GM12878 (cell line): ENCODE results near the gene AKAP13. TPM values are rescaled to one million over a fixed set of nuclear protein-coding genes. Genes with fewer than 3 reads are reported as not detected.
A peak's percentile ranks its signal among the peaks of the same experiment; 100 is the strongest.

ENCODE experiments used
- ATAC-seq: fragments of 200-7000 bp; cut with Tn5 transposase; 3 replicates; pipeline ENCODE4 v1.9.1; 2020; ENCODE audit warnings: mild to moderate bottlenecking, moderate library complexity
- BruUV-seq: library from RNA; stranded (reverse); fragments of 400-500 nt; replicated peaks from 2 replicates; lab custom pipeline; 2021; lab: Mats Ljungman, UMichigan
- CTCF ChIA-PET: fragments of 300-600 bp; sonication (Branson Sonifier 250); formaldehyde crosslinking; extraction: SDS; loops from one replicate; lab custom pipeline; 2021; ENCODE audit warnings: inconsistent platforms; lab: Yijun Ruan, JAX
- POLR2A ChIA-PET: fragments of 350-600 bp; formaldehyde crosslinking; extraction: SDS; loops from one replicate; lab custom pipeline; 2021; ENCODE audit warnings: inconsistent platforms; lab: Charles Lee
- RAD21 ChIA-PET: fragments of 300-600 bp; sonication (Branson Sonifier 250); formaldehyde crosslinking; loops from one replicate; lab custom pipeline; 2023; ENCODE audit warnings: antibody characterized with exemption; ENCODE audit not compliant: unreplicated experiment; lab: Charles Lee
- SMC1A ChIA-PET: fragments of 300-600 bp; sonication (Branson Sonifier 250); formaldehyde crosslinking; loops from one replicate; lab custom pipeline; 2023; ENCODE audit not compliant: unreplicated experiment, uncharacterized antibody; lab: Charles Lee
- DNase-seq: peaks from one replicate; pipeline ENCODE4 v3.0.0-alpha.2; 2011; ENCODE audit warnings: low read depth, low spot score
- FAIRE-seq: peaks from 3 replicates; lab custom pipeline; 2011; peaks lifted over from hg19 to GRCh38; lab: Jason Lieb, UNC
- H2AFZ ChIP-seq: 2 replicates; pipeline ENCODE4 v1.6.0; 2011; ENCODE audit warnings: low read depth, low read length, control low read depth; ENCODE audit not compliant: control insufficient read depth
- H3K27ac ChIP-seq: 2 replicates; pipeline ENCODE4 v1.5.1; 2011; ENCODE audit warnings: control low read depth; ENCODE audit not compliant: control insufficient read depth, insufficient read depth
- H3K27me3 ChIP-seq, 2 experiments: replicated peaks in 1 of 2; 2 replicates each; pipeline versions ENCODE4 v1.6.0 to v1.6.1; 2011; ENCODE audit warnings: low read length in 1 of 2; ENCODE audit not compliant: control insufficient read depth in 2 of 2, insufficient read depth in 2 of 2
- H3K36me3 ChIP-seq, 2 experiments: 2 replicates each; pipeline ENCODE4 v1.5.1; 2011; ENCODE audit warnings: low read length in 1 of 2; ENCODE audit not compliant: control insufficient read depth in 2 of 2, insufficient read depth in 2 of 2
- H3K4me1 ChIP-seq: 2 replicates; pipeline ENCODE4 v1.6.1; 2011; ENCODE audit warnings: mild to moderate bottlenecking, low read length, moderate library complexity, mixed read lengths; ENCODE audit not compliant: control insufficient read depth, insufficient read depth
- H3K4me2 ChIP-seq: 2 replicates; pipeline ENCODE4 v1.6.0; 2011; ENCODE audit warnings: control low read depth; ENCODE audit not compliant: control insufficient read depth, insufficient read depth
- H3K4me3 ChIP-seq: fragments of 200-600 bp; sonication (generic); 2 replicates; pipeline ENCODE4 v1.5.1; 2016
- H3K79me2 ChIP-seq: 2 replicates; pipeline ENCODE4 v1.6.0; 2011; ENCODE audit warnings: low read length; ENCODE audit not compliant: control insufficient read depth, insufficient read depth
- H3K9ac ChIP-seq: 2 replicates; pipeline ENCODE4 v1.8.0; 2011; ENCODE audit warnings: low read length, control low read depth, mixed read lengths; ENCODE audit not compliant: control insufficient read depth, insufficient read depth
- H3K9me3 ChIP-seq: replicated peaks from 3 replicates; pipeline ENCODE4 v1.5.1; 2011; ENCODE audit warnings: mild to moderate bottlenecking, low read length; ENCODE audit not compliant: control insufficient read depth, insufficient read depth
- H4K20me1 ChIP-seq: 2 replicates; pipeline ENCODE4 v1.6.0; 2011; ENCODE audit not compliant: control insufficient read depth, insufficient read depth
- EP300 ChIP-seq, 2 experiments: fragments of 150-350 bp in 1 of 2; IDR thresholded peaks; 2 replicates each; pipeline ENCODE4 v1.6.1; 2011 to 2012; ENCODE audit warnings: low read depth in 2 of 2, low read length in 2 of 2, borderline replicate concordance in 1 of 2, improper control_type of control experiment in 1 of 2, inconsistent platforms in 1 of 2; ENCODE audit not compliant: control insufficient read depth in 1 of 2
- FOXM1 ChIP-seq: IDR thresholded peaks from 2 replicates; pipeline ENCODE4 v1.6.1; 2012; ENCODE audit warnings: low read depth, mild to moderate bottlenecking, inconsistent platforms, low read length, moderate library complexity
- GABPA ChIP-seq: IDR thresholded peaks from 2 replicates; pipeline ENCODE4 v1.6.1; 2014; ENCODE audit warnings: antibody characterized with exemption, low read depth, mild to moderate bottlenecking, inconsistent platforms
- MEF2B ChIP-seq: fragments of 450-650 bp; IDR thresholded peaks from 2 replicates; pipeline ENCODE4 v1.6.1; 2018; ENCODE audit warnings: mild to moderate bottlenecking, moderate library complexity; ENCODE audit not compliant: partially characterized antibody, poor library complexity, severe bottlenecking
- NBN ChIP-seq: fragments of 450-650 bp; IDR thresholded peaks from 2 replicates; pipeline ENCODE4 v1.6.1; 2016
- NKRF ChIP-seq: fragments of 450-650 bp; conservative IDR thresholded peaks from 2 replicates; pipeline ENCODE4 v1.6.1; 2017; ENCODE audit warnings: mild to moderate bottlenecking, moderate library complexity
- POLR2AphosphoS5 ChIP-seq: IDR thresholded peaks from 2 replicates; pipeline ENCODE4 v1.6.1; 2011; ENCODE audit warnings: mild to moderate bottlenecking, low read length, inconsistent platforms
- RUNX3 ChIP-seq: IDR thresholded peaks from 2 replicates; pipeline ENCODE4 v1.6.1; 2012; ENCODE audit warnings: low read length, inconsistent platforms
- SIX5 ChIP-seq: IDR thresholded peaks from 2 replicates; pipeline ENCODE4 v1.6.1; 2011; ENCODE audit warnings: mild to moderate bottlenecking, low read depth, low read length, moderate library complexity; ENCODE audit not compliant: severe bottlenecking
- STAT3 ChIP-seq: IDR thresholded peaks from 2 replicates; pipeline ENCODE4 v1.6.1; 2011; ENCODE audit warnings: low read depth, low read length, improper control_type of control experiment
- WGBS: methylation state at CpG from one replicate; pipeline ENCODE4 v1.1.6; 2016; ENCODE audit warnings: low lambda C conversion rate; ENCODE audit not compliant: insufficient replicate concordance, insufficient coverage; ENCODE audit errors: missing lambda C conversion rate; 5-methylcytosine and 5-hydroxymethylcytosine counted together
- in situ Hi-C: fragments of 300-500 bp; cut with MboI; formaldehyde crosslinking; loops from 9 replicates; pipeline ENCODE4 v1.14.3; 2018; ENCODE audit warnings: mixed read lengths
- intact Hi-C: fragments of 100-400 bp; cut with micrococcal nuclease; formaldehyde crosslinking; loops from one replicate; pipeline ENCODE4 v1.14.2; 2022; ENCODE audit not compliant: unreplicated experiment
- polyA plus RNA-seq, 11 experiments: library from polyadenylated mRNA; depleted of rRNA in 4 of 11; unstranded in 6 of 11; stranded (reverse) in 5 of 11; fragments of >200 nt; fragmentation: Nextera tagmentation in 4 of 11; fragmentation: Illumina TruSeq in 1 of 11; extraction: Ambion mirVana in 4 of 11; extraction: Trizol in 1 of 11; gene quantifications; 1 replicate in 1 of 11; 2 replicates in 10 of 11; pipeline versions ENCODE4 v1.2.1 to v1.2.3, GENCODE V29; 2011 to 2016; ENCODE audit warnings: inconsistent platforms in 2 of 11, missing spikeins in 2 of 11, low read depth in 1 of 11
- total RNA-seq, 4 experiments: library from RNA; depleted of rRNA in 3 of 4; stranded (reverse); fragments of >200 nt in 3 of 4; fragmentation: Illumina TruSeq in 1 of 4; extraction: Trizol in 1 of 4; gene quantifications; 2 replicates each; pipeline versions ENCODE4 v1.2.1 to v1.2.3, GENCODE V29; 2013 to 2021

The AKAP13 gene
- total and polyA plus RNA-seq, 10 of the 15 experiments (the other 5 are each of a cell fraction or from before 2014, with no cell fraction given): 14.4 to 74.9 (median 55.1) TPM

- Histone ChIP-seq H4K20me1 (peaks cover 4% of the 10 kb centered on the region; the same call in 1 of the 2 replicates), H3K4me3 (no peak overlapping the region), H3K27ac (no peak overlapping the region), H3K79me2 (peaks cover 73% of the 10 kb centered on the region), H3K36me3 (no peaks in the 10 kb centered on the region), H3K27me3 (no peaks in the 10 kb centered on the region), H3K4me2 (no peak overlapping the region), H3K4me1 (no peaks in the 10 kb centered on the region), H3K9me3 (no peaks in the 10 kb centered on the region), H3K9ac (no peak overlapping the region), H2AFZ (no peak overlapping the region)
- no TSS peak for BruUV-seq
- ChIA-PET CTCF (interaction anchor here (0.8 kb wide), 1 partner anchor 11 kb away, joined by 3 read pairs; no protein-coding TSS in a partner anchor), RAD21 (interaction anchor here (1.1 kb wide), 1 partner anchor 10 kb away, joined by 4 read pairs; no protein-coding TSS in a partner anchor), SMC1A (interaction anchor here (0.9 to 4.1 kb wide), 4 partner anchors 9 to 76 kb away, joined by 3 to 12 read pairs (median 4); no protein-coding TSS in a partner anchor), POLR2A (interaction anchor here (1.7 kb wide), 1 partner anchor 11 kb away, joined by 4 read pairs; no protein-coding TSS in a partner anchor)
- FAIRE-seq (peak; percentile 23), DNase-seq (no peak), ATAC-seq (no peak)
- intact Hi-C loops (no loop called here), in situ Hi-C loops (no loop called here)
- WGBS: 93% methylated on average over 2 of the region's 2 CpGs
- TF ChIP-seq POLR2AphosphoS5 (no peak), NBN (no peak), NKRF (no peak), EP300 (IDR thresholded peaks at IDR 0.05; ENCODE audit: borderline replicate concordance in 1 of 2, control insufficient read depth in 1 of 2, low read depth in 2 of 2, low read length in 2 of 2) (no peak), MEF2B (no peak), RUNX3 (no peak), GABPA (no peak), FOXM1 (no peak), SIX5 (no peak), STAT3 (no peak)
Measured at GRCh38 chr15:85394554-85395333, 14.3 kb downstream of the AKAP13 start.
